ENCODE measurements around the gene ASGR1. TPM values are rescaled to one million over a fixed set of nuclear protein-coding genes. Genes with fewer than 3 reads are reported as not detected.
A peak's percentile ranks its signal among the peaks of the same experiment; 100 is the strongest.

ASGR1 gene
- total RNA-seq, 1 donor from 2014 or later, result 1.9 TPM

- no peak for DNase-seq (ENCODE audit: low spot score)
- no peak for TF ChIP-seq CTCF (IDR thresholded peaks at IDR 0.05)
- H3K27ac Mint-ChIP-seq (ENCODE audit: unreplicated experiment), result peak overlapping the region; percentile 32
- H3K9me3 Mint-ChIP-seq (ENCODE audit: low read depth), result no peaks in the 10 kb centered on the region
- H3K4me1 Mint-ChIP-seq (ENCODE audit: low read depth), result peaks cover 18% of the 10 kb centered on the region
- peaks cover 11% of the 10 kb centered on the region for H3K36me3 Mint-ChIP-seq (ENCODE audit: low read depth)
- peak overlapping the region; percentile 66 for H3K4me3 Mint-ChIP-seq (ENCODE audit: unreplicated experiment)
- no peaks in the 10 kb centered on the region for H3K27me3 Mint-ChIP-seq (ENCODE audit: low read depth)
Observed at GRCh38 chr17:7204336-7204735, 25.2 kb upstream of the ASGR1 start.

GRCh38 chr17:7203391-7203790 lies 24.2 kb upstream of the ASGR1 start:
- H3K4me1 Mint-ChIP-seq (ENCODE audit: low read depth), result peaks cover 18% of the 10 kb centered on the region
- H3K27me3 Mint-ChIP-seq (ENCODE audit: low read depth), result no peaks in the 10 kb centered on the region
- DNase-seq (ENCODE audit: low spot score), result no peak
- peaks cover 11% of the 10 kb centered on the region for H3K36me3 Mint-ChIP-seq (ENCODE audit: low read depth)
- H3K27ac Mint-ChIP-seq (ENCODE audit: unreplicated experiment), result no peak overlapping the region
- H3K9me3 Mint-ChIP-seq (ENCODE audit: low read depth), result no peaks in the 10 kb centered on the region
- no peak for TF ChIP-seq CTCF (IDR thresholded peaks at IDR 0.05)
- H3K4me3 Mint-ChIP-seq (ENCODE audit: unreplicated experiment), result no peak overlapping the region

GRCh38 chr17:7196651-7197401 lies 17.7 kb upstream of the ASGR1 start:
- peaks cover 21% of the 10 kb centered on the region for H3K36me3 Mint-ChIP-seq (ENCODE audit: low read depth)
- no peaks in the 10 kb centered on the region for H3K9me3 Mint-ChIP-seq (ENCODE audit: low read depth)
- H3K27ac Mint-ChIP-seq (ENCODE audit: unreplicated experiment), result no peak overlapping the region
- no peaks in the 10 kb centered on the region for H3K27me3 Mint-ChIP-seq (ENCODE audit: low read depth)
- DNase-seq (ENCODE audit: low spot score), result no peak
- no peak overlapping the region for H3K4me3 Mint-ChIP-seq (ENCODE audit: unreplicated experiment)
- H3K4me1 Mint-ChIP-seq (ENCODE audit: low read depth), result no peaks in the 10 kb centered on the region
- TF ChIP-seq CTCF (IDR thresholded peaks at IDR 0.05), result no peak

GRCh38 chr17:7195971-7196370 lies 16.8 kb upstream of the ASGR1 start:
- H3K36me3 Mint-ChIP-seq (ENCODE audit: low read depth), result peaks cover 26% of the 10 kb centered on the region
- no peak for DNase-seq (ENCODE audit: low spot score)

More at GRCh38 chr17:7195971-7196370, 16.8 kb upstream of the ASGR1 start:
- H3K9me3 Mint-ChIP-seq (ENCODE audit: low read depth), result no peaks in the 10 kb centered on the region
- no peak for TF ChIP-seq CTCF (IDR thresholded peaks at IDR 0.05)
- no peaks in the 10 kb centered on the region for H3K27me3 Mint-ChIP-seq (ENCODE audit: low read depth)
- no peak overlapping the region for H3K4me3 Mint-ChIP-seq (ENCODE audit: unreplicated experiment)
- H3K4me1 Mint-ChIP-seq (ENCODE audit: low read depth), result no peaks in the 10 kb centered on the region
- no peak overlapping the region for H3K27ac Mint-ChIP-seq (ENCODE audit: unreplicated experiment)
